HG02938 (cell line): ENCODE data around the gene SELENOI.
"Not testable (repeated sequence)": the region's sequence is repeated elsewhere in the genome, so short reads cannot be mapped to it uniquely, and the experiment has no call there.

Experiments
- ATAC-seq: cut with Tn5 transposase; IDR thresholded peaks from one replicate; pipeline ENCODE4 v1.9.1; 2021; ENCODE audit warnings: mild to moderate bottlenecking, moderate library complexity; ENCODE audit not compliant: unreplicated experiment

SELENOI gene

DNA sequence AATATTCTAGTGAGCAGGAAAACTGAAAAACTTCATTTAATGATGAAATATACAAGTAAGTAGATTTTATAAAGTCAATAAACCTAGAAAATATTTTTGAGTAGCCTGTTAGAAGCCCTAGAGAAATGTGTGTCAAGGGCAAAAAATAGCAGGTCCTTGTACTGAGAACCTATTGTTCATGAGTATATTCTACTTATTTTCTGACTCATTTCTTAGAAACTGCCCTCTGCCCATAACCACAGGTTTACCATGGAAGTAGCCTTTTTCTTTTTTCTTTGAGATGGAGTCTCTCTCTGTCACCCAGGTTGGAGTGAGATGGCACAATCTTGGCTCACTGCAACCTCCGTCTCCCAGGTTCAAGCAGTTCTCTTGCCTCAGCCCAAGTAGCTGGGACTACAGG, 19.4 kb upstream of the SELENOI start:
- ATAC-seq: no peak

GRCh38 chr2:26327291-26328272, 18.4 kb upstream of the SELENOI start:
- no peak for ATAC-seq

DNA sequence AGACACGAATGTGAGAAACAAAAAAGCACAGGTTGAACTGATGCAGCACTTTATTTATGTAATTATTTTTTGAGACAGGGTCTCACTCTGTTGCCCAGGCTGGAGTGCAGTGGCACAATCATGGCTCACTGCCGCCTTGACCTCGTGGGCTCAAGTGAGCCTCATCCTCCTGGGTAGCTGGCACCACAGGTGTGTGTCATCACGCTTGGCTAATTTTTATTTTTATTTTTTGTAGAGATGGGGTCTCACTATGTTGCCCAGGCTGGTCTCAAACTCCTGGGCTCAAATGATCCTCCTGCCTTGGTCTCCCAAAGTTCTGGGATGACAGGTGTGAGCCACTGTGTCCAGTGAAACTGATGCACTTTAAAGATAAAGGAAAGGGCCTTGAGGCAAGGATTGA, 16.9 kb upstream of the SELENOI start:
- not testable (repeated sequence) for ATAC-seq

GRCh38 chr2:26330114-26330549, 15.8 kb upstream of the SELENOI start:
- no peak for ATAC-seq

GRCh38 chr2:26330604-26331003, 15.3 kb upstream of the SELENOI start:
- no peak for ATAC-seq

GRCh38 chr2:26331321-26331720, 14.6 kb upstream of the SELENOI start:
- not testable (repeated sequence) for ATAC-seq

GRCh38 chr2:26333293-26333692, 12.7 kb upstream of the SELENOI start:
- no peak for ATAC-seq

DNA sequence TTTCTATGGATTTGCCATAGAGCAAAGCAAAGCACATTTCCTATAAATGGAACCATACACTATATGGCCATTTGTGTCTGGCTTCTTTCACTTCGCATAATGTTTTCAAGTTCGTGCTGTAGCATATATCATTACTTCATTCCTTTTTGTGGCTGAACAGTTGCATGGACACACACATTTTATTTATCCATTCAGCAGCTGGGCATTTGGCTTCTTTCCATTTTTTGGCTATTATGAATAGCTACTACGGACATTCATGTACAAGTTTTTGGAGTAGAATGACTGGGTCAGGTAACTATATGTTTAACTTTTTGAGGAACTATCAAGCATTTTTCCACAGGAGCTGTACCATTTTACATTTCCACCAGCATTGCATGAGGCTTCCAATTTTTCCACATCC, 10.7 kb upstream of the SELENOI start:
- ATAC-seq: no peak

DNA sequence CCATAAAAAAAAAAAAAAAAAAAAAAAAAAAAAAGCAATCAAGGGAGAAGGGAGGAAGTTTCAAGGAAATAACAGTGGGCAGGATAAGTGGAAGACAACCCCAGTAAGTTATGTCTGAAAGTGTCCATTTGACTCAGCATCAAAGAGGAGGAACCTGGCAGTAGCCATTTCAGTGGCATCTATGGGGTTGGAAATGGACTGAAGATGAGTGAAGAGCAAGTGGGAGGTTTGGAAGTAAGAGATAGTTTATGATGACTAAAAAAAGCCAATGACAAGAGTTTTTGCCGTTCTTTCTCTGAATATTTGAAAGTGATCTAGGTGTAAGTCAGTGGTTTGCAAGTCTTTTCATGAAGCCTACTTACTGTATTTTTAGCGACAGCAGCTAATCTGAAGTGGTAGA, 9.2 kb upstream of the SELENOI start:
- no peak for ATAC-seq

- no peak for ATAC-seq
These were observed 8.6 kb upstream of the SELENOI start for GRCh38 chr2:26337298-26337697.

- no peak for ATAC-seq
These were observed 5.1 kb upstream of the SELENOI start for GRCh38 chr2:26340831-26341230.

DNA sequence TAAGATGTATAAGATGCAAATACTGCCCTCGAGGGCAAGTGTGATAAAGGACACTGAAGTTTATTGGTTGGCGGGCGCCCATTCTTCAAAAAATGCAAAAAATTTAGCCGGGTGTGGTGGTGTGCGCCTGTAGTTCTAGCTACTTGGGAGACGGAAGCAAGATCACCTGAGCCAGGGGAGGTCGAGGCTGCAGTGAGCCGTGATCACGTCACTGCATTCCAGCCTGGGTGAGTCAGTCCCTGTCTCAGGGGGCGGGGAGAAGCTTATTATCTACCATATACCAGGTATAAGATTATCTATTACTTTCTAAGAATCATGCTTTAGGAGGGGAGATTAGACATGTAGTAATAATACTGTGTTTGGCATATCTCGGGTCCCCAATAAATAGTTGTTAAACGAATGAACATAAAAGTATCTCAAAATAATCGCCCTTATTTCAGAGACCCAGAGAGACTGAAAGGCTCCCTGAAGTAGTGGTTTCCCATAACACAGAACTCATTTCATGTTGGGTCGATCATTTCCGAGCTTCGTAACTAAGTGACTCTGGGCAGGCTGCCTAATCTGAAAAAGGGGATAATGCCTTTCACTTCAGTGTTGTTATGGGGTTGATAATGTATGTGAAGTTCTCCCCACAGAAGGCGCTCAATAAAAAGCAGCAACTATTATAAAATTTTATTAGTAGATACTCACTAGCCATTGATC, 1.2 kb upstream of the SELENOI start:
- ATAC-seq: no peak

- ATAC-seq: no peak
These were observed 729 bp upstream of the SELENOI start for GRCh38 chr2:26345283-26345544.

DNA sequence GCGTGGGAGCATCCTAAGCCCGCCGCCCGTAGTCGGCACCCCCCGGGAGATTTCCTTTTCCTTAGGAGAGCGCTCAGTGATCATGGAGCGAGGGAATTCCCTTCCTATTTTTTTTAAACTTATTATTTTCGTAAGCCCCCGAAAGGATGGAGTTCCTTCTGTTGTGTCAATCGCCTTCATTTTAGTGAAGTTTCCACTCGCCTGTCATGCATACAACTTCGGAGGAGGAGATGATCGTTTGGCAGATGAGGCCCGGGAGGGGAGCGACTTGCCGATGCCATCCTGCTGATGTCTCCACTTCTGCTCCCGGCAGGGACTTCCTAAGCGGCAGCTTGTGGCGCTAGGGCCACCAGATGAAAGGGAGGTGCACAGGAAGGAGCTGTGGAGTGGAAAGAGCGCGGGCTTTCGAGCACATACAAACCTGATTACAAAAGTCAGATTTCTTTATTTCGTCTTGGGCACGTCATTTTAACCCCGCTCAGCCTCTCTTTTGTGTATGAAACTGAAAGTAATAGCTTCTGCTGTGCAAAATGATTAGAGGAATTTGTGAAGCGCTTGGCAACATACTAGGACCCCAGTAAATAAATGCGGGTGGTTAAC, 611 bp downstream of the SELENOI start, which contains the start of gene ADGRF3:
Gene ADGRF3 (minus strand): TSS at position 336 of the 600 bp plus-strand sequence. CDS start 555 bp downstream, outside the sequence.
- no peak for ATAC-seq

- no peak for ATAC-seq
These were observed 1.4 kb downstream of the SELENOI start for GRCh38 chr2:26347286-26347865.

DNA sequence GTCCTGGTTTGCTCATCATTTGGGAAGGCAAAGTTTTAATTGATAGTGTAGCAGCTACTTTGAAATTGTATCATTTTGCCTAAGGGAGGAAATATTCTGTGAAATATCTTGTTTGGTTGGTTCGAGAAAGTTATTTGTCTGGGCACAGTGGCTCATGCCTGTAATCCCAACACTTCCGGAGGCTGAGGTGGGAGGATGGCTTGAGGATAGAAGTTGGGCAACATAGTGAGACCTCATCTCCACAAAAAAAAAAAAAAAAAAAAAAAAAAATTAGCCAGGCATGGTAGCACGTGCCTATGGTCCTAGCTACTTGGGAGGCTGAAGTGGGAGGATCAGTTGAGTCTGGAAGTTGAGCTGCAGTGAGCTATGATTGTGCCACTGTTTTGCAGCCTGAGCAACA, 3.7 kb downstream of the SELENOI start:
- no peak for ATAC-seq

DNA sequence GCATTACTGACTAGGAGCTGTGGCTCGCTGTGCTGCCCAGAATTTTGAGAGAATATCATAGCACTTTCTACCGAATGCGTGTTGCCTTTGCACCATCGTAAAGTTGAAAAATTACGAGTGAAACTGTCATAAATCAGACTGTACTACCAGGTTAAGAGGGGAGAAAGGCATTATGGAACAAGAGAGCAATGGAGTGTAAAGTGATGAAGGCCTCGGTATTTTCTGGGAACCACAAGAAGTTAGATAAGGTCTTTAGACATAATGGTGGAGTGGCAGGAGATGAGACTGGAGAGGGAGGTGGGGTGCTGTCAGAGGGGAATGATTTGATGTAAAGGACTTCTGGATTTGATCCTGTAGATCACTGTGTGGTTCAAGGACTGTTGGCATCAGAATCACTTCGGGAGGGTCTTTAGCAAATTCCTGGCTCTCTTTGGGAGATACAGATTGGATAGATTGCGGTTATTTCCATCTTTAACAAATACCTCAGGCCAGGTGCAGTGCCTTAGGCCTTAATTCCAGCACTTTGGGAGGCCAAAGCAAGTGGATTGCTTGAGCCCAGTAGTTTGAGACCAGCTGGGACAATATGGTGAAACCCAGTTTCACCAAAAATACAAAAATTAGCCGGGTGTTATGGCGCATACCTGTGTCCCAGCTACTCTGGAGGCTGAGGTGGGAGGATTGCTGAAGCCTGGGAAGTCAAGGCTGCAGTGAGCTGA, 5.6 kb downstream of the SELENOI start:
- ATAC-seq: no peak

- no peak for ATAC-seq
These were observed 6.9 kb downstream of the SELENOI start for GRCh38 chr2:26352892-26353291.

DNA sequence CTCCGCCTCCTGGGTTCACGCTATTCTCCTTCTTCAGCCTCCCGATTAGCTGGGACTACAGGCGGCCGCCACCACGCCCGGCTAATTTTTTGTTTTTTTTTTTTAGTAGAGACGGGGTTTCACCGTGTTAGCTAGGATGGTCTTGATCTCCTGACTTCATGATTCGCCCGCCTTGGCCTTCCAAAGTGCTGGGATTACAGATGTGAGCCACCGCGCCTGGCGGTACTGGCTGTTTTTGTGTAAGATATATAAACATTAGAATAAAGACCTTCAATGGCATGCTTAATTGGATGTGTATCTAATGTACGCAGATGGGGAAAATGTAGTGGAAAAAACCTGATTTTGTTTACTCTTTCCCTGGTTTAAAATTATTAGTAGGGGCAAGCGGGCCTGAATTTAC, 8.5 kb downstream of the SELENOI start:
- not testable (repeated sequence) for ATAC-seq
